GM19324 (cell line): ENCODE results near the gene CNN2.

Source experiments
- ATAC-seq: cut with Tn5 transposase; IDR thresholded peaks from one replicate; pipeline ENCODE4 v1.9.1; 2021; ENCODE audit warnings: mild to moderate bottlenecking, moderate library complexity; ENCODE audit not compliant: unreplicated experiment, low FRiP score

CNN2 gene

GRCh38 chr19:1046836-1047695 is 20.7 kb downstream of the CNN2 start:
- ATAC-seq = no peak

- no peak for ATAC-seq
Measured at GRCh38 chr19:1047696-1048147, 21.3 kb downstream of the CNN2 start.

- ATAC-seq = no peak
Measured at GRCh38 chr19:1049106-1049505, 22.7 kb downstream of the CNN2 start.

GRCh38 chr19:1049800-1050199 is 23.4 kb downstream of the CNN2 start:
- no peak for ATAC-seq

GRCh38 chr19:1050989-1051788 is 24.8 kb downstream of the CNN2 start:
- ATAC-seq = no peak

- no peak for ATAC-seq
Measured at GRCh38 chr19:1051791-1052190, 25.4 kb downstream of the CNN2 start.

GRCh38 chr19:1052349-1052975 is 26.1 kb downstream of the CNN2 start:
- ATAC-seq = no peak

- ATAC-seq = no peak
Measured at GRCh38 chr19:1053176-1054101, 27.0 kb downstream of the CNN2 start.

GRCh38 chr19:1054102-1055027 is 28.0 kb downstream of the CNN2 start:
- ATAC-seq = no peak

GRCh38 chr19:1055028-1055425 is 28.6 kb downstream of the CNN2 start:
- ATAC-seq = no peak

- ATAC-seq = no peak
Measured at GRCh38 chr19:1055886-1056620, 29.6 kb downstream of the CNN2 start.

GRCh38 chr19:1057176-1057855 is 30.9 kb downstream of the CNN2 start:
- ATAC-seq = no peak

- no peak for ATAC-seq
Measured at GRCh38 chr19:1058112-1058511, 31.7 kb downstream of the CNN2 start.

GRCh38 chr19:1060689-1061088 is 34.3 kb downstream of the CNN2 start:
- ATAC-seq = no peak

- ATAC-seq = no peak
Measured at GRCh38 chr19:1061987-1062386, 35.6 kb downstream of the CNN2 start.

GRCh38 chr19:1062387-1063029 is 36.1 kb downstream of the CNN2 start:
- no peak for ATAC-seq
